Measurements from ENCODE around the gene MYB.

- TF ChIP-seq EZH2 (IDR thresholded peaks at IDR 0.05; ENCODE audit: insufficient read depth, poor library complexity, severe bottlenecking) (no peak), EZH2phosphoT487 (IDR thresholded peaks at IDR 0.05; ENCODE audit: insufficient read depth, low read depth) (no peak)
Observed at GRCh38 chr6:135256866-135257265, 75.8 kb downstream of the MYB start.

All from GM23248 (cell line).